Measurements from ENCODE around the gene EYS.

- TF ChIP-seq CTCF (IDR thresholded peaks at IDR 0.05) (no peak), POLR2A (IDR thresholded peaks at IDR 0.05; ENCODE audit: low read depth) (no peak)
Measured at GRCh38 chr6:64683682-64684081, 1023.3 kb downstream of the EYS start.
